Astrocyte (in vitro differentiated cells and primary cell): Measurements from ENCODE around the gene MOB1A. TPM values are rescaled to one million over a fixed set of nuclear protein-coding genes. Genes with fewer than 3 reads are reported as not detected.
A peak's percentile ranks its signal among the peaks of the same experiment; 100 is the strongest.

Experiments used
- DNase-seq: peaks from one replicate; pipeline ENCODE4 v3.0.0-alpha.2; 2010; ENCODE audit warnings: low read depth
- FAIRE-seq: peaks from 2 replicates; lab custom pipeline; 2011; peaks lifted over from hg19 to GRCh38; lab: Jason Lieb, UNC
- H2AFZ ChIP-seq: 2 replicates; pipeline ENCODE4 v1.6.0; 2012; ENCODE audit warnings: low read depth, low read length, inconsistent platforms
- H3K27ac ChIP-seq: 2 replicates; pipeline ENCODE4 v1.5.1; 2011; ENCODE audit warnings: low read depth, low read length, inconsistent platforms
- H3K27me3 ChIP-seq: 2 replicates; pipeline ENCODE4 v1.6.0; 2011; ENCODE audit warnings: low read length, inconsistent platforms; ENCODE audit not compliant: insufficient read depth
- H3K36me3 ChIP-seq: 2 replicates; pipeline ENCODE4 v1.5.1; 2011; ENCODE audit warnings: low read length, inconsistent platforms; ENCODE audit not compliant: insufficient read depth
- H3K4me1 ChIP-seq: 2 replicates; pipeline ENCODE4 v1.5.1; 2011; ENCODE audit warnings: low read length, inconsistent platforms; ENCODE audit not compliant: insufficient read depth
- H3K4me2 ChIP-seq: 2 replicates; pipeline ENCODE4 v1.6.0; 2012; ENCODE audit warnings: low read length, inconsistent platforms
- H3K4me3 ChIP-seq: 2 replicates; pipeline ENCODE4 v1.5.1; 2011; ENCODE audit warnings: low read depth, mild to moderate bottlenecking, low read length, inconsistent platforms; ENCODE audit not compliant: insufficient read depth
- H3K79me2 ChIP-seq: 2 replicates; pipeline ENCODE4 v1.6.0; 2012; ENCODE audit warnings: mild to moderate bottlenecking, low read length, inconsistent platforms; ENCODE audit not compliant: insufficient read depth
- H3K9ac ChIP-seq: 2 replicates; pipeline ENCODE4 v1.6.0; 2012; ENCODE audit warnings: mild to moderate bottlenecking, low read length, inconsistent platforms
- H3K9me3 ChIP-seq: 2 replicates; pipeline ENCODE4 v1.5.1; 2012; ENCODE audit warnings: low read depth, mild to moderate bottlenecking, low read length, inconsistent platforms; ENCODE audit not compliant: insufficient read depth
- H4K20me1 ChIP-seq: 2 replicates; pipeline ENCODE4 v1.6.0; 2012; ENCODE audit warnings: low read length, inconsistent platforms; ENCODE audit not compliant: insufficient read depth
- H3K27ac Mint-ChIP-seq: one replicate; pipeline ENCODE4 v1.8.0; 2021; ENCODE audit warnings: mild to moderate bottlenecking, mixed read lengths; ENCODE audit not compliant: unreplicated experiment
- H3K27me3 Mint-ChIP-seq: one replicate; pipeline ENCODE4 v1.8.0; 2021; ENCODE audit warnings: low read depth, mixed read lengths; ENCODE audit not compliant: unreplicated experiment
- H3K36me3 Mint-ChIP-seq: one replicate; pipeline ENCODE4 v1.8.0; 2021; ENCODE audit warnings: low read depth, mixed read lengths; ENCODE audit not compliant: unreplicated experiment
- H3K4me1 Mint-ChIP-seq: one replicate; pipeline ENCODE4 v1.8.0; 2021; ENCODE audit warnings: low read depth, mixed read lengths; ENCODE audit not compliant: unreplicated experiment
- H3K4me3 Mint-ChIP-seq: one replicate; pipeline ENCODE4 v1.8.0; 2021; ENCODE audit warnings: mild to moderate bottlenecking, moderate library complexity, mixed read lengths; ENCODE audit not compliant: unreplicated experiment
- H3K9me3 Mint-ChIP-seq: one replicate; pipeline ENCODE4 v1.8.0; 2021; ENCODE audit warnings: mild to moderate bottlenecking, mixed read lengths; ENCODE audit not compliant: unreplicated experiment
- EZH2 ChIP-seq: IDR thresholded peaks from 2 replicates; pipeline ENCODE4 v1.6.1; 2012; ENCODE audit warnings: mild to moderate bottlenecking, low read length, inconsistent platforms; ENCODE audit not compliant: insufficient read depth
- total RNA-seq: library from RNA; stranded (reverse); gene quantifications from 2 replicates; pipeline ENCODE4 v1.2.1, GENCODE V29; 2021
- TF ChIP-seq, protein P1 (sequence below): IDR thresholded peaks from 2 replicates; pipeline ENCODE4 v1.5.1; 2011; ENCODE audit warnings: low read depth, mild to moderate bottlenecking, inconsistent platforms, low read length, moderate library complexity; ENCODE audit not compliant: insufficient read depth

MOB1A gene
- total RNA-seq, 1 donor from 2014 or later: 116 TPM

GRCh38 chr2:74198461-74199274, 20.0 kb upstream of the MOB1A start, which contains the start of gene MTHFD2:
Gene MTHFD2, plus strand, starts transcription at chr2:74198615. Its CDS starts 27 bp downstream, at chr2:74198642.
- H3K79me2 ChIP-seq: peaks cover 52% of the 10 kb centered on the region
- H3K27ac Mint-ChIP-seq: peak within 1 kb of the TSS; percentile 100
- FAIRE-seq: no peak
- peak within 1 kb of the TSS; percentile 91 for H3K27ac ChIP-seq
- no peaks in the 10 kb centered on the region for H3K27me3 Mint-ChIP-seq
- DNase-seq: peak; percentile 76
- TF ChIP-seq EZH2: no peak
- TF ChIP-seq, protein P1, sequence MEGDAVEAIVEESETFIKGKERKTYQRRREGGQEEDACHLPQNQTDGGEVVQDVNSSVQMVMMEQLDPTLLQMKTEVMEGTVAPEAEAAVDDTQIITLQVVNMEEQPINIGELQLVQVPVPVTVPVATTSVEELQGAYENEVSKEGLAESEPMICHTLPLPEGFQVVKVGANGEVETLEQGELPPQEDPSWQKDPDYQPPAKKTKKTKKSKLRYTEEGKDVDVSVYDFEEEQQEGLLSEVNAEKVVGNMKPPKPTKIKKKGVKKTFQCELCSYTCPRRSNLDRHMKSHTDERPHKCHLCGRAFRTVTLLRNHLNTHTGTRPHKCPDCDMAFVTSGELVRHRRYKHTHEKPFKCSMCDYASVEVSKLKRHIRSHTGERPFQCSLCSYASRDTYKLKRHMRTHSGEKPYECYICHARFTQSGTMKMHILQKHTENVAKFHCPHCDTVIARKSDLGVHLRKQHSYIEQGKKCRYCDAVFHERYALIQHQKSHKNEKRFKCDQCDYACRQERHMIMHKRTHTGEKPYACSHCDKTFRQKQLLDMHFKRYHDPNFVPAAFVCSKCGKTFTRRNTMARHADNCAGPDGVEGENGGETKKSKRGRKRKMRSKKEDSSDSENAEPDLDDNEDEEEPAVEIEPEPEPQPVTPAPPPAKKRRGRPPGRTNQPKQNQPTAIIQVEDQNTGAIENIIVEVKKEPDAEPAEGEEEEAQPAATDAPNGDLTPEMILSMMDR: peak; percentile 40
- peaks cover 41% of the 10 kb centered on the region for H4K20me1 ChIP-seq
- H2AFZ ChIP-seq: peak within 1 kb of the TSS; percentile 74
- H3K27me3 ChIP-seq: no peaks in the 10 kb centered on the region
- peaks cover 9% of the 10 kb centered on the region for H3K4me1 Mint-ChIP-seq
- peaks cover 11% of the 10 kb centered on the region for H3K4me1 ChIP-seq
- peaks cover 6% of the 10 kb centered on the region for H3K36me3 Mint-ChIP-seq
- H3K4me3 ChIP-seq: peak within 1 kb of the TSS; percentile 83
- H3K9me3 ChIP-seq: no peaks in the 10 kb centered on the region
- no peaks in the 10 kb centered on the region for H3K36me3 ChIP-seq
- H3K9me3 Mint-ChIP-seq: no peaks in the 10 kb centered on the region
- peak within 1 kb of the TSS; percentile 98 for H3K4me3 Mint-ChIP-seq
- H3K9ac ChIP-seq: peak within 1 kb of the TSS; percentile 93
- H3K4me2 ChIP-seq: peak within 1 kb of the TSS; percentile 83

DNA sequence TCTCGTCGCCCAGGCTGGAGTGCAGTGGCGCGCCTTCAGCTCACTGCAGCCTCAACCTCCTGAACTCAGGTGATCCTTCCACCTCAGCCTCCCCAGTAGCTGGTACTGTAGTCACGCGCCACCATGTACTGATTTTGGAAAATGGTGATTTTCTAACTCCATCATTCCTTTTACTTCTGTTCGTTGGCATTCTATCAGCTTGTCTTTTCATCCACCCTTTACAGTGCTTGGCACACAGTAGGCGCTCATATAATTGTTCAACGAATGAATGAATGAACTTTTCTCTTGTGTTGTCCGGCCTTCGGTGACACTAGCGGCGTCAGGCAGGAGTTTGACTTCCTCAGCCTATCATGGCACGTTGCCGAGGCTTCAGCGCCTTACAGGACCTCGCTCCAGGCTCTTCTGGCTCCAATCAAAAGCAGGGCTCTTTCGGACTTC, 19.4 kb upstream of the MOB1A start:
- H3K27ac Mint-ChIP-seq: peak overlapping the region; percentile 100

More for the DNA sequence above, 19.4 kb upstream of the MOB1A start:
- no peaks in the 10 kb centered on the region for H3K36me3 ChIP-seq
- H3K4me3 ChIP-seq: peak overlapping the region; percentile 83
- no peak for FAIRE-seq
- Mint-ChIP-seq H3K36me3 (peaks cover 4% of the 10 kb centered on the region), H3K4me3 (peak overlapping the region; percentile 98), H3K27me3 (no peaks in the 10 kb centered on the region), H3K9me3 (no peaks in the 10 kb centered on the region), H3K4me1 (peaks cover 9% of the 10 kb centered on the region)
- peaks cover 38% of the 10 kb centered on the region for H4K20me1 ChIP-seq
- peaks cover 11% of the 10 kb centered on the region for H3K4me1 ChIP-seq
- H3K27ac ChIP-seq: no peak overlapping the region
- peaks cover 45% of the 10 kb centered on the region for H3K79me2 ChIP-seq
- peak overlapping the region; percentile 38 for H2AFZ ChIP-seq
- no peak for TF ChIP-seq EZH2
- TF ChIP-seq, protein P1: no peak
- H3K27me3 ChIP-seq: no peaks in the 10 kb centered on the region
- peak overlapping the region; percentile 83 for H3K4me2 ChIP-seq
- no peaks in the 10 kb centered on the region for H3K9me3 ChIP-seq
- H3K9ac ChIP-seq: no peak overlapping the region
- peak; percentile 97 for DNase-seq
